ENCODE data around the gene LRP1-AS. TPM values are rescaled to one million over a fixed set of nuclear protein-coding genes. Genes with fewer than 3 reads are reported as not detected.

LRP1-AS gene
- total RNA-seq, 1 donor from 2014 or later, result not detected

GRCh38 chr12:57150400-57151000, 3.1 kb upstream of the LRP1-AS start:
- no peaks in the 10 kb centered on the region for H3K9me3 ChIP-seq (ENCODE audit: insufficient read depth, low read depth, low read length)
- Mint-ChIP-seq H3K36me3 (ENCODE audit: low read depth, unreplicated experiment) (peaks cover 55% of the 10 kb centered on the region), H3K4me1 (ENCODE audit: low read depth, unreplicated experiment) (peaks cover 55% of the 10 kb centered on the region), H3K27ac (ENCODE audit: unreplicated experiment) (no peak overlapping the region), H3K4me3 (ENCODE audit: unreplicated experiment) (no peak overlapping the region), H3K9me3 (ENCODE audit: unreplicated experiment) (no peaks in the 10 kb centered on the region), H3K27me3 (ENCODE audit: low read depth, unreplicated experiment) (no peaks in the 10 kb centered on the region)
- no peak for DNase-seq (ENCODE audit: low read depth)
- peak overlapping the region; percentile 71 for H3K27ac ChIP-seq (ENCODE audit: low read depth, low read length)
- peaks cover 95% of the 10 kb centered on the region for H4K20me1 ChIP-seq (ENCODE audit: insufficient read depth, low read length)
- peaks cover 31% of the 10 kb centered on the region for H3K36me3 ChIP-seq (ENCODE audit: insufficient read depth, low read length)
- peaks cover 46% of the 10 kb centered on the region for H3K79me2 ChIP-seq (ENCODE audit: insufficient read depth, low read length)
- H3K4me3 ChIP-seq (ENCODE audit: insufficient read depth, low read depth, low read length), result no peak overlapping the region
- H3K9ac ChIP-seq (ENCODE audit: low read length), result no peak overlapping the region
- no peak overlapping the region for H2AFZ ChIP-seq (ENCODE audit: low read depth, low read length)
- H3K27me3 ChIP-seq (ENCODE audit: insufficient read depth, low read length), result no peaks in the 10 kb centered on the region
- TF ChIP-seq EZH2 (IDR thresholded peaks at IDR 0.05; ENCODE audit: insufficient read depth, low read length) (no peak), CTCF (IDR thresholded peaks at IDR 0.05; ENCODE audit: insufficient read depth, low read depth, low read length) (no peak)
- peaks cover 50% of the 10 kb centered on the region for H3K4me1 ChIP-seq (ENCODE audit: insufficient read depth, low read length)
- no peak overlapping the region for H3K4me2 ChIP-seq (ENCODE audit: low read length)
- FAIRE-seq, result no peak

- FAIRE-seq, result no peak
- Histone ChIP-seq H3K27ac (ENCODE audit: low read depth, low read length) (peak overlapping the region; percentile 10), H3K79me2 (ENCODE audit: insufficient read depth, low read length) (peaks cover 56% of the 10 kb centered on the region), H3K27me3 (ENCODE audit: insufficient read depth, low read length) (no peaks in the 10 kb centered on the region), H4K20me1 (ENCODE audit: insufficient read depth, low read length) (peaks cover 94% of the 10 kb centered on the region), H3K4me1 (ENCODE audit: insufficient read depth, low read length) (peaks cover 50% of the 10 kb centered on the region), H3K4me3 (ENCODE audit: insufficient read depth, low read depth, low read length) (no peak overlapping the region), H3K36me3 (ENCODE audit: insufficient read depth, low read length) (peaks cover 31% of the 10 kb centered on the region), H3K9ac (ENCODE audit: low read length) (peak overlapping the region; percentile 19), H3K9me3 (ENCODE audit: insufficient read depth, low read depth, low read length) (no peaks in the 10 kb centered on the region), H3K4me2 (ENCODE audit: low read length) (peak overlapping the region; percentile 4), H2AFZ (ENCODE audit: low read depth, low read length) (no peak overlapping the region)
- no peaks in the 10 kb centered on the region for H3K9me3 Mint-ChIP-seq (ENCODE audit: unreplicated experiment)
- no peak for DNase-seq (ENCODE audit: low read depth)
- peaks cover 58% of the 10 kb centered on the region for H3K4me1 Mint-ChIP-seq (ENCODE audit: low read depth, unreplicated experiment)
- no peak for TF ChIP-seq EZH2 (IDR thresholded peaks at IDR 0.05; ENCODE audit: insufficient read depth, low read length)
- no peak for TF ChIP-seq CTCF (IDR thresholded peaks at IDR 0.05; ENCODE audit: insufficient read depth, low read depth, low read length)
- peaks cover 52% of the 10 kb centered on the region for H3K36me3 Mint-ChIP-seq (ENCODE audit: low read depth, unreplicated experiment)
- no peaks in the 10 kb centered on the region for H3K27me3 Mint-ChIP-seq (ENCODE audit: low read depth, unreplicated experiment)
- no peak overlapping the region for H3K4me3 Mint-ChIP-seq (ENCODE audit: unreplicated experiment)
- H3K27ac Mint-ChIP-seq (ENCODE audit: unreplicated experiment), result peak overlapping the region; percentile 70
Measured at GRCh38 chr12:57149245-57149900, 2.0 kb upstream of the LRP1-AS start.
